HG03520 (cell line): Measurements from ENCODE around the gene ERBB2.
"Not testable (repeated sequence)": the region's sequence is repeated elsewhere in the genome, so short reads cannot be mapped to it uniquely, and the experiment has no call there.

Experiments
- ATAC-seq: cut with Tn5 transposase; IDR thresholded peaks from one replicate; pipeline ENCODE4 v1.9.1; 2021; ENCODE audit warnings: mild to moderate bottlenecking, moderate library complexity; ENCODE audit not compliant: unreplicated experiment

Gene ERBB2

DNA sequence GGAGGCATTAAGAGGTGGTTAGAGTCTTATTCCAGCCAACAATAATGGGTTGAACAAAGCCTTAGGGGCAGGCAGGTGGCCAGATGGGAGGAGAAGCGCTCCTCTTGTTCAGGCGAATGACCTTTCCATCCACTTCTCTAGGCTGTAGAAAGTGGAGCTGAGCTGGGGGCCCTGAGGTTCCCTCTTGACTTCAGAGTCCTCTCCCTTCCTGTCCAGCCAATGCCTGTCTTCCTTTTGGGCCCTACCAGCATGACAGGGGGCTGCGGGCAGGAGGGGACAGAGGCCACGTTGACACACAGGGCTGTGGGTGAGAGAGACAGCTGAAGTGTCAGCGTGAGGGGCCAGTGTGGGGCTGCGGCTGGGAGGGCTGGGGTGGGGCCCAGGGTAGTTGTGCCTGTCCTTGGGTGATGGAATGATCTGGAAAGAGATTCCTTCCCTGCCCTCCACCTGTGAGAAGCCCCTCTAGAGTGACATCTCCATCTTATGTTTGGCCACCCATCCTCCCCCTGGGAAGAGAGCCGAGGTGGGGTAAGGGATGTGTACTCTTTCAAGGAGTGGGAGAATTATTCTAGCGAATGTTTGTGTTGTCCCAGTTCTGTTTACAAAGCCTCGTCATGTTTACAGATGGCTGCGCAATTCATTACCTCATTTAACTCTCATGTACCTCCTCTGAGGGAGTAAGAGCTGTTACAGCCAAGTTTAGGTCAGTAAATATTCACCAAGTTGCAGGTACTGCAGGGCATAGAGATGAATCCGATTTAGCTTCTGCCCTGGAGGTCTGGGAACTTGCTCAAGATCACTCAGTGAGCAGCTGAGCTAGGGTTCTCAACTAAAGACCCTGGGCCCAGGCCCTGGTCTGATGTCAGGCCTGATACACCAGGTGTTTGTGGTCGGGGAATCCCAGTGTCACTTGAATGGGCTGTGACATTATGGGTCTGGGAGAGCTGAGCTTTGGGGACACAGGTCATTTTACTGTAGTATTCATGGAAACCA is 3.3 kb downstream of the ERBB2 start:
- ATAC-seq: no peak

DNA sequence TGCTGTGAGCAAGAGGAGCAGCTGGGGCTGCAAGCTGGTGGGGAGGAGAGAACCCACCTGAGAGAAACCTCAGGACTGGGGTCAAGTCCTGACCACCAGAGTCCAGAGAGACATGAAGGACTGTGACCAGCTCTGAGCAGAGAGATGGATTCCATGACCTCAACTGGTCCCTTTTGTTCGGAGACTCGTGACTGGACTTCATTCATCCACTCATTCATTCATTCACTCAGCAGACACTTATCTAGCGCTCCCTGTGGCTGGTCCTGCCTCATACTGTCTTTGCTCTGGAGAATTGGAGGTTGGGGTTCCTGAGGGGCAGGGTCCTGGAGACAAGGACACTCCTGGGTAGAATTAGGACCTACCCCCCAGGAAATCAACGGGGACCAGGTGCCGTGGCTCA is 4.0 kb downstream of the ERBB2 start:
- no peak for ATAC-seq

DNA sequence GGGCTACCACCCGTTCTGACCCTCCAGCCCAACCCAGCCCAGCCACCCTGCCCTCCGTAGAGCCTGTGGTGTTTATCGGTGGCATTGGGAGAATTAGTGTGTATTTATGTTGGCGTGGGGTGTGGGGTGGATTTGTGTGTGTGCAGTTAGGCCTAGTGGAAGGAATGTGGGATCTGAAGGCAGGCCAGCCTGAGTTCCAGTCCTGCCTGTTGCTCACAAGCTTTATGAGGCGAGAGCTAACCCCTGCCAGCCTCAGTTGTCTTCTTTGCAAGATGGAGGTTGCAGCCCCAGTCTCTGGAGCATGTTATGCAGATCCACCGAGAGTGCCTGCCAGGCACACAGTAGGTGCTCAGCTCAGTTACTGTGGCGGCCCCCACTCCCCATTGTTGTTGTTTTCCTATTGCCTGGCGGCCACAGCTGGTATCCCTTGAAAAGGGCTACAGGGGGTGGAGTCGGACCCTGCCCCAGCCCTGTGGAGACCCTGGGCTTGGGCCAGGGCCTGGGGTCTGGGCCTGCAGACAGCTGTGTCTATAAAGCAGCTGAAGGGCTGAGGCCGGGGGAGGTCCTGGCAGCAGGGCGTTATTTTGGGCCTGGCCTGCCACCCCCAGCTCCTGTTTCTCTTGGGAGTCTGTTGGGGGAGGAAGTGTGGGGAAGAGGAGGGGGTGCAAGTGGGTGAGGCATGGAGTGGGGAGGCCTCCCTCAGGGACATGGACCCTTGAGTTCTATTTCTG is 5.1 kb downstream of the ERBB2 start:
- ATAC-seq: no peak

DNA sequence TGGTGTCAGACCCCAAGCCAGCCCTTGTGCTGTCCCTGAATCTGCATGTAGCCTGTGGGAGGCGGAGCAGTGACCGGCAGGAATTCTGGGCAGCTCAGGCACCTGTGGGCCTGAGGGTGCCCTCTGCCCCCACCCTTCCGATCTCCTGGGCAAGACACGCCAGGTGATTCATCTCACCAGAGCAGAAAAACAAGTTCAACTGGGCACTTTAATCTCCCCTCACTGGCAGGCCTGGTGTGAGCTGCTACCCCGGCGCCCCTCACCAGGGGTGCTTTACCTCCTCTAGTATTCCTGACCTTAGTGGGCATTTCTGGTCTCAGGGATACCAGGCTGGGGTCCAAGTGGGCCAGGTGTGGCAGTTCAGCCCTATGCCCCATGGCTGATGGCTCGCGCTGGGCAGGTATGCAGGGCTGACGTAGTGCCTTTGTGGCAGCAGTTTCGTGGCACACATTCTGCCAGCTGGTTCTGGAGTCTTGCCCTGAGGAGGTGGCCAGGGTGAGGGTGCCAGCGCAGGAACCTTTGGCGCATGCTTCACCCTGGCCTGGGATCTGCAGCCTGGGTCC is 6.0 kb downstream of the ERBB2 start:
- no peak for ATAC-seq

DNA sequence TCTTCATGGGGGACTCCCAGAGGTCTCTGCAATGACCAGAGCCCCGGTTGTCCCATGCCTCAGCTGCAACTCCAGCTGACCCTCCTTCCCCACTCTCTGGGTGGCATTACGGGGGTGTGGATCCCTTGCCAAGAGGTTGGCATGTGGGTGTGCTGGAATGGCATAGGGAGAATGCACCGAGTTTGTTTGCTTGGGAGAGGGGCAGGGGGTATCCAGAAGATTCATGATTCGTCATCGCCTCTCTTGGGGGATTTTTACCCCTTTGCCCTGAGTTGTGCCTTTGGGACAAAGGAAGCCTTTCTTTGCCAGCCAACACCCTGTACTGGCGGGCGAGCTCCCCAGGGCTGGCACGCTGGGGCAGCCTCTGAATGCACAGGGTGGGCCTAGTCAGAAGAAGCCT is 6.5 kb downstream of the ERBB2 start:
- no peak for ATAC-seq

DNA sequence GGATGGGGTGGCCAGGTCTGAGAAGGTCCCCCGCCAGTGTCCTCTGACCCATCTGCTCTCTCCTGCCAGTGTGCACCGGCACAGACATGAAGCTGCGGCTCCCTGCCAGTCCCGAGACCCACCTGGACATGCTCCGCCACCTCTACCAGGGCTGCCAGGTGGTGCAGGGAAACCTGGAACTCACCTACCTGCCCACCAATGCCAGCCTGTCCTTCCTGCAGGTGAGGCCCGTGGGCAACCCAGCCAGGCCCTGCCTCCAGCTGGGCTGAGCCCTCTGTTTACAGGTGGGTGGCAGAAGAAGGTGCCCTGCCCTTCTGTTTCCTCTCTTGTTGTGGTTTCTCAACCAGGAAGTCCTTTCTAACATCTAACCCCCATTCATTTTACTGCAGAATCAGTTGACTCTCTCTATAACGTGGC is 7.1 kb downstream of the ERBB2 start:
- no peak for ATAC-seq

DNA sequence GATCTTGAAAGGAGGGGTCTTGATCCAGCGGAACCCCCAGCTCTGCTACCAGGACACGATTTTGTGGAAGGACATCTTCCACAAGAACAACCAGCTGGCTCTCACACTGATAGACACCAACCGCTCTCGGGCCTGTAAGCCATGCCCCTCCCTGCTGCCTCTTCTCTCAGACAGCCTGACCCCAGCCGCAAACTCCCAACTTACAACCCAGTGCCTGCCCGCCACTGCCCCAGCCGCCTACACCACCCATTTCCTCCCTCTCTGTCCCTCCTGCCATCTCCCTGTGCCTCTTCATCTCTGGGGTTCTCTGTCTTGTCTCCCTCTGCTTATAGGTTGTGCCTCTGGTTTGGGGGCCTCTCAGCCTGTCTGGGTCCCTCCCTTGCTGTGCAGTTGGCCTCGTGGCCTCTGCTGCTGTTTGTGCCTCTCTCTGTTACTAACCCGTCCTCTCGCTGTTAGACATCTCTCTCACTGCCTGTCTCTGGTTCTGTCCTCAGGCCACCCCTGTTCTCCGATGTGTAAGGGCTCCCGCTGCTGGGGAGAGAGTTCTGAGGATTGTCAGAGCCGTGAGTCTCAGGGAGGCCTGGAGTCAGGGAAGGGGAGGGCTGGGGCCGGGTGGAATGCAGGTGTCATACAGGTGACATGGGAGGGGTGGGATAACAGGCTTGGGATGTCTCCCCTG is 9.6 kb downstream of the ERBB2 start:
- no peak for ATAC-seq

DNA sequence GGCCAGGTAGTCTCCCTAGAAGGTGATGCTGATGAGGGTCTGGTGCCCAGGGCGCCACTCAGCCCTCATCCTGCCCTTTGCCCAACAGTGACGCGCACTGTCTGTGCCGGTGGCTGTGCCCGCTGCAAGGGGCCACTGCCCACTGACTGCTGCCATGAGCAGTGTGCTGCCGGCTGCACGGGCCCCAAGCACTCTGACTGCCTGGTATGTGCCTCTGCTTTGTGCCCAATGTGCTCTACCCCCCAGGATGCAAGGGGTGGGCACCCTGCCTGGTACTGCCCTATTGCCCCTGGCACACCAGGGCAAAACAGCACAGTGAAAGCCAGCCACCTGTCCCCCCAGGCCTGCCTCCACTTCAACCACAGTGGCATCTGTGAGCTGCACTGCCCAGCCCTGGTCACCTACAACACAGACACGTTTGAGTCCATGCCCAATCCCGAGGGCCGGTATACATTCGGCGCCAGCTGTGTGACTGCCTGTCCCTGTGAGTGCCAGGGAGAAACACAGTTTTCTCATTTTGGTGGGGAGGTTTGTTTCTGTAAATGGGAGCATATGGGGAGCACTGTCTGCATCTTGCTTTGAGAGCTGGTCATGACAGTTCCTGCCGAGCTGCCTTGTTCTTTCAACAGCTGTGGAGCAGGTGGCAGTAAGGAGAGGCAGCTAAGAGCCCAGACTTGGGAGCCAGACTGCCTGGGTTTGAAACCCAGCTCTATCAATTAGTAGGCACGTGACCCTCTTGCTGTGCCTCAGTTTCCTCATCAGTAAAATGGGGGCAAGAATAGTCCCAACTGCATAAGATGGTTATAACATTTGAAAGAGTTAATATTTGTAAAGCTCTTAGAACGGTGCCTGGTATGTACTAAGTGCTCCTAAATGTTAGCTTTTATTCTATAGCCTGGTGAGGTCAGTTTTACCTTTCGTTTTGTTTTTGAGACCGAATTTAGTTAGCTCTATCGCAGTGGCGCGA is 10.4 kb downstream of the ERBB2 start:
- ATAC-seq: no peak

DNA sequence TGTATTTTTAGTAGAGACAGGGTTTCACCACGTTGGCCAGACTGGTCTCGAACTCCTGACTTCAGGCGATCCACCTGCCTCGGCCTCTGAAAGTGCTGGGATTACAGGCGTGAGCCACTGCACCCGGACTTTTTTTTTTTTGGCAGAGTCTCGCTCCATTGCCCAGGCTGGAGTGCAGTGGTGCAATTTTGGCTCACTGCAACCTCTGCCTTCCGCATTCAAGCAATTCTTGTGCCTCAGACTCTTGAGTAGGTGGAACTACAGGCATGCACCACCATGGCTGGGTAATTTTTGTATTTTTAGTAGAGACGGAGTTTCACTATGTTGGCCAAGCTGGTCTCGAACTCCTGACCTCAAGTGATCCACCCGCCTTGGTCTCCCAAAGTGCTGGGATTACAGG is 11.2 kb downstream of the ERBB2 start:
- ATAC-seq: not testable (repeated sequence)

DNA sequence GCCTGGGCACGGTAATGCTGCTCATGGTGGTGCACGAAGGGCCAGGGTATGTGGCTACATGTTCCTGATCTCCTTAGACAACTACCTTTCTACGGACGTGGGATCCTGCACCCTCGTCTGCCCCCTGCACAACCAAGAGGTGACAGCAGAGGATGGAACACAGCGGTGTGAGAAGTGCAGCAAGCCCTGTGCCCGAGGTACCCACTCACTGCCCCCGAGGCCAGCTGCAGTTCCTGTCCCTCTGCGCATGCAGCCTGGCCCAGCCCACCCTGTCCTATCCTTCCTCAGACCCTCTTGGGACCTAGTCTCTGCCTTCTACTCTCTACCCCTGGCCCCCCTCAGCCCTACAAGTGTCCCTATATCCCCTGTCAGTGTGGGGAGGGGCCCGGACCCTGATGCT is 12.0 kb downstream of the ERBB2 start:
- ATAC-seq: no peak

DNA sequence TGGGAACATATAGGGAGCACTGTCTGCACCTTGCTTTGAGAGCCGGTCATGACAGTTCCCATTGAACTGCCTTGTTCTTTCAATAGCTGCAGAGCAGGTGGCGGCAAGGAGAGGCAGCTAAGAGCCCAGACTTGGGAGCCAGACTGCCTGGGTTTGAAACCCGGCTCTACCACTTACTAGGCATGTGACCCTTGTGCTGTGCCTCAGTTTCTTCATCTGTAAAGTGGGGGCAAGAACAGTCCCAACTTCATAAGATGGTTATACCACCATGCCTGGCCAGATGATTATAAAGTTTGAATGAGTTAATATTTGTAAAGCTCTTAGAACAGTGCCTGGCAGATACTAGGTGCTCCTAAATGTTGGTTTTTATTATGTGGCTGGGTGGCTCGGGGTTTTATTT is 14.4 kb downstream of the ERBB2 start:
- ATAC-seq: no peak

DNA sequence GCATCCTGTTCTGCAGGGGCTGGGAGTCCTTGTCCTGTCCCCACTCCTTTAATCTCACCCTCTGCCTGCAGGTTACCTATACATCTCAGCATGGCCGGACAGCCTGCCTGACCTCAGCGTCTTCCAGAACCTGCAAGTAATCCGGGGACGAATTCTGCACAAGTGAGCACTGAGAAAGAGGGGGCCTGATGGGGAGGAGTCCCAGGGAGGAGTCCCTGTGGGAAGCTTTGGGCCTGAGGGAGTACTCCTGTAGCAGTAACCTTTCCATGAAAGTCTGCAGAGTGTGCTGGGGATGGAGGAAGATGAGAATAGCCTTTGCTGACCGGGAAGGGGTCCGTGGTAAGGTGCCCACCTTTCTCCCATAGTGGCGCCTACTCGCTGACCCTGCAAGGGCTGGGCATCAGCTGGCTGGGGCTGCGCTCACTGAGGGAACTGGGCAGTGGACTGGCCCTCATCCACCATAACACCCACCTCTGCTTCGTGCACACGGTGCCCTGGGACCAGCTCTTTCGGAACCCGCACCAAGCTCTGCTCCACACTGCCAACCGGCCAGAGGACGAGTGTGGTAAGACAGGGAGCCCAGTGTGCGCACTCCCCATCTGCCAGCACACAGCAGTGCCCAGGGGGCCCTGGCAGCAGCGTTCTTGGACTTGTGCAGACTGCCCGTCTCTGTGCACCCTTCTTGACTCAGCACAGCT is 15.7 kb downstream of the ERBB2 start:
- ATAC-seq: no peak

DNA sequence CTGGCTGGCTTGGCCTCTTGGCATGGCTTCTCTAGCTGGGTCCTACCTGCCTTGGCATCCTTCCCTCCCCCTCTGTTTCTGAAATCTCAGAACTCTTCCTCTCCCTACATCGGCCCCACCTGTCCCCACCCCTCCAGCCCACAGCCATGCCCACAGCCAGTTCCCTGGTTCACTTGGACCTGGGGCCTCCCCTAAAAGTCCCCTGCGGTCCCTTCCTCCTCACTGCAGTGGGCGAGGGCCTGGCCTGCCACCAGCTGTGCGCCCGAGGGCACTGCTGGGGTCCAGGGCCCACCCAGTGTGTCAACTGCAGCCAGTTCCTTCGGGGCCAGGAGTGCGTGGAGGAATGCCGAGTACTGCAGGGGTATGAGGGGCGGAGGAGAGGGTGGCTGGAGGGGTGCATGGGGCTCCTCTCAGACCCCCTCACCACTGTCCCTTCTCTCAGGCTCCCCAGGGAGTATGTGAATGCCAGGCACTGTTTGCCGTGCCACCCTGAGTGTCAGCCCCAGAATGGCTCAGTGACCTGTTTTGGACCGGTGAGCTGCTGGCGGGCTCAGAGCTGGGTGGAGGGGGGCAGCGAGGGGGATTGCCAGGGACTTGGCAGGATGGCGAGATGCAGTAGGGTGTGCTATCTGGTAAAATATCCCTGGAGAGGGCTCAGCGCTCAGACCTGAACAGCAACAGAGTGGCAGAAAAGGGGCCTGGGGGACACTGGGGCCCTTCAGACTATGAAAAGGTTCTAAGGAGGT is 16.4 kb downstream of the ERBB2 start:
- no peak for ATAC-seq

DNA sequence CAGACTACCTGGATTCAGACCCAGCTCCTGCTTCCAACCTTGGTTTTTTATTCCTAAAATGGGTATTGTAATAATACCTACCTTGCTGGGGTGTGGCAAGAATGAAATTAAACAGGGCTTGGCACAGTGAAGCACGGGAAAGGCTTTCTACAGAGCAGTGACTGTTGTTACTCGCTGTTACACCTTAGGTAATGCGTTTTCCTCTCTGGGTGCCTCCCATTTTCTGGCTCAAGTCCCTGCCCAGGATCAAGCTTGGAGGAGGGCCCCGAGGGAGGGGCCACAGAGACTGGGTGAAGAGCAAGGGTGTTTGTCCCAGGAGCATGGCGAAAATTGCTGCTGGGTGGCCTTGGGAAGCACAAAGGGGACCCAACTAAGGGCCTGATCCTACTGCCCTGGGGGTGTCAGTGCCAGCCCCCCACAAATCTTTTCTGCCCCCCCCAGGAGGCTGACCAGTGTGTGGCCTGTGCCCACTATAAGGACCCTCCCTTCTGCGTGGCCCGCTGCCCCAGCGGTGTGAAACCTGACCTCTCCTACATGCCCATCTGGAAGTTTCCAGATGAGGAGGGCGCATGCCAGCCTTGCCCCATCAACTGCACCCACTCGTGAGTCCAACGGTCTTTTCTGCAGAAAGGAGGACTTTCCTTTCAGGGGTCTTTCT is 17.1 kb downstream of the ERBB2 start:
- ATAC-seq: no peak

DNA sequence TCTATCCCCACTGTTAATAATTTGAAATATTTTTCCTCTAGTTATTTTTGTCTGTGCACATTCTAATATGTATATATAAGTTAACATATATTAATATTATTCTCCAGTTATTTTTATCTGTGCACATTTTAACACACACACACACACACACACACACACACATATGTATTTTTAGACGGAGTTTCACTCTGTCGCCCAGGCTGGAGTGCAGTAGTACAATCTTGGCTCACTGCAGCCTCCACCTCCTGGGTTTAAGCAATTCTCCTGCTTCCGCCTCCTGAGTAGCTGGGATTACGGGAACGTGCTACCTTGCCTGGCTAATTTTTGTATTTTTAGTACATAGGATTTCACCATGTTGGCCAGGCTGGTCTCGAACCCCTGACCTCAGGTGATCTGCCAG is 17.8 kb downstream of the ERBB2 start:
- ATAC-seq: no peak

DNA sequence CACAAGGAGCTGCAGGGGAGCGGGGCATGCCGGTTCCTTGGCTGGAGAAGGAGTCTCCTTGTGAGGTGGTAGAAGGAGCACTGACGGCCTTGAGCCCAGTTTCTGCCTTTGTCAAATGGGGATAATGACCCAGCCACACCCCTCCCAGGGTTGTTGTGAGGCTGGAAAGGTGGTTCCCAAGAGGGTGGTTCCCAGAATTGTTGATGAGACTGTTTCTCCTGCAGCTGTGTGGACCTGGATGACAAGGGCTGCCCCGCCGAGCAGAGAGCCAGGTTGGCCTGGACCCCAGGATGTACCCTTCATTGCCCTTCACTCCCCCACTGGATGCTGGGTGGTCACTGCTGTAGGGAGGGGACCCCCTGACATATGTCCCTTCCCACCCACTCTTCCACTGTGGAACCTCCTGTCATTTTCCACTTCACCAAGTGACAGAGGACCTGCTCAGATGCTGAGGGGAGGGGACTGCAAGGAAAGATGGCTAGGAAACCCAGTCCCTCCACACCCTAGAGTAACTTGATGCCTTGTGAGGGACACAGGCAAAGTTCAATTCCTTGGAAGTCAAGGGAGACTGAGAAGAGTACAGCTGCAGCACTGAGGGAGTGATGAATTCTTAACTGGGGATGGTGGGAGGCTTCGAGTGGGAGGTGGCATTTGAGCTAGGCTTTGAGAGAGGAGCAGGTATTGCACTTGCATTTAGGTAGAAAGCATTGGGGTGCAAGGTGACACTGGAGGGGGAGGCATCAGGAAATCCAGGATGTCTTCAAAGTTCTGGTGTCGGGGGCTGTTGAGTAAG is 19.9 kb downstream of the ERBB2 start:
- ATAC-seq: no peak

DNA sequence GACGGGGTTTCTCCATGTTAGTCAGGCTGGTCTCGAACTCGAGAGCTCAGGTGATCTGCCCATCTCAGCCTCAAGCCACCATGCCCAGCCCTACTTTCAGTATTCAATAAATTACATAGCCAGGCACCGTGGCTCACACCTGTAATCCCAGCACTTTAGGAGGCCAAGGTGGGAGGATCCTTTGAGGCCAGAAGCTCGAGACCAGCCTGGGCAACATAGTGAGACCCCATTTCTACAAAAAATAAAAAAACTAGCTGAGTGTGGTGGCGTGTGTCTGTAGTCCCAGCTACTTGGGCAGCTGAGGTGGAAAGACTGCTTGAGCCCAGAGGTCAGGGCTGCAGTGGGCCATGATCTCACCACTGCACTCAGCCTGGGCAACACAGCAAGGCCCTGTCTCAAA is 22.2 kb downstream of the ERBB2 start:
- ATAC-seq: no peak
